OCI-LY3 (cell line): ENCODE results near the gene CHAD.
"Not testable (repeated sequence)": the region's sequence is repeated elsewhere in the genome, so short reads cannot be mapped to it uniquely, and the experiment has no call there.

Experiments
- H2AFZ ChIP-seq: fragments of 200-600, 300-600 bp; shearing (Covaris generic); 2 replicates; pipeline ENCODE4 v1.6.0; 2014; ENCODE audit warnings: antibody characterized with exemption, low read depth, low read length
- H3K27ac ChIP-seq: fragments of 200-600, 300-600 bp; sonication (generic); 2 replicates; pipeline ENCODE4 v1.5.1; 2014; ENCODE audit warnings: mild to moderate bottlenecking, low read length, moderate library complexity, mixed read lengths
- H3K27me3 ChIP-seq: fragments of 200-600, 300-600 bp; sonication (generic); 2 replicates; pipeline ENCODE4 v1.6.1; 2014; ENCODE audit warnings: low read depth, low read length, mixed read lengths
- H3K36me3 ChIP-seq: fragments of 200-600, 300-600 bp; sonication (generic); replicated peaks from 2 replicates; pipeline ENCODE3; 2014; ENCODE audit warnings: low read depth, low read length, mixed read lengths
- H3K4me1 ChIP-seq: fragments of 300-600, 200-600 bp; sonication (generic); 2 replicates; pipeline ENCODE4 v1.6.1; 2014; ENCODE audit warnings: low read length, mixed read lengths
- H3K4me2 ChIP-seq: fragments of 200-600, 300-600 bp; sonication (generic); 2 replicates; pipeline ENCODE4 v1.6.1; 2014; ENCODE audit warnings: low read length, mixed read lengths
- H3K4me3 ChIP-seq: fragments of 300-600, 200-600 bp; sonication (generic); 2 replicates; pipeline ENCODE4 v1.5.1; 2014; ENCODE audit warnings: antibody characterized with exemption, mild to moderate bottlenecking, low read length, moderate library complexity
- H3K79me2 ChIP-seq: fragments of 300-600, 200-600 bp; shearing (Covaris generic); 2 replicates; pipeline ENCODE4 v1.6.1; 2014; ENCODE audit warnings: mild to moderate bottlenecking, low read length, mixed read lengths
- H3K9ac ChIP-seq: fragments of 300-600, 200-600 bp; shearing (Covaris generic); 2 replicates; pipeline ENCODE4 v1.6.0; 2014; ENCODE audit warnings: mild to moderate bottlenecking, low read length, moderate library complexity
- H3K9me3 ChIP-seq: fragments of 200-600, 300-600 bp; shearing (Covaris generic); 2 replicates; pipeline ENCODE4 v1.6.1; 2014; ENCODE audit warnings: low read length, mixed read lengths; ENCODE audit not compliant: insufficient read depth
- H4K20me1 ChIP-seq: fragments of 200-600, 300-600 bp; sonication (generic); 2 replicates; pipeline ENCODE4 v1.6.1; 2016; ENCODE audit warnings: low read length, mixed read lengths; ENCODE audit not compliant: insufficient read depth
- EZH2phosphoT487 ChIP-seq: fragments of 200-600 bp; shearing (Covaris generic); IDR thresholded peaks from 2 replicates; pipeline ENCODE4 v1.6.1; 2018; ENCODE audit warnings: antibody characterized with exemption, mixed run types, low read depth
- TF ChIP-seq, protein P1 (sequence below): fragments of 200-600, 300-600 bp; sonication (generic); IDR thresholded peaks from 2 replicates; pipeline ENCODE4 v1.5.1; 2014; ENCODE audit warnings: antibody characterized with exemption, low read length, low read depth

CHAD gene

DNA sequence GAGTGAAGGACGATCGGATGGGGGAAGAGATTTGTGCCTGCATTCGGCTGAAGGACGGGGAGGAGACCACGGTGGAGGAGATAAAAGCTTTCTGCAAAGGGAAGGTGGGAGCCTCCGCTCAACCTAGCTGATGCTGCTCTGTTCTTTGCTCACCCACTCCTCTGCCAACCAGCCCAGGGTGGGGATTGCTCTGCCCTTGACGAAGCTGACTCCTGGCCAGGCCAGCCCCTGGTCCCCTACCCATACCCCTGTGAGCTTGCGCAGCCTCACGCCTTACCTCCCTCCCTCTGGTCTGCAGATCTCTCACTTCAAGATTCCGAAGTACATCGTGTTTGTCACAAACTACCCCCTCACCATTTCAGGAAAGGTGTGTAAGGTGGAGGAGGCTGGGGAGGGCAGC, 5.2 kb upstream of the CHAD start:
- Histone ChIP-seq H3K27ac (no peak overlapping the region), H3K4me3 (no peak overlapping the region), H3K79me2 (no peaks in the 10 kb centered on the region), H2AFZ (no peak overlapping the region), H3K4me1 (peaks cover 10% of the 10 kb centered on the region; the same call in 1 of the 2 replicates), H4K20me1 (no peaks in the 10 kb centered on the region), H3K9me3 (no peaks in the 10 kb centered on the region), H3K4me2 (no peak overlapping the region), H3K36me3 (no peaks in the 10 kb centered on the region), H3K9ac (no peak overlapping the region), H3K27me3 (no peaks in the 10 kb centered on the region)
- TF ChIP-seq, protein P1, sequence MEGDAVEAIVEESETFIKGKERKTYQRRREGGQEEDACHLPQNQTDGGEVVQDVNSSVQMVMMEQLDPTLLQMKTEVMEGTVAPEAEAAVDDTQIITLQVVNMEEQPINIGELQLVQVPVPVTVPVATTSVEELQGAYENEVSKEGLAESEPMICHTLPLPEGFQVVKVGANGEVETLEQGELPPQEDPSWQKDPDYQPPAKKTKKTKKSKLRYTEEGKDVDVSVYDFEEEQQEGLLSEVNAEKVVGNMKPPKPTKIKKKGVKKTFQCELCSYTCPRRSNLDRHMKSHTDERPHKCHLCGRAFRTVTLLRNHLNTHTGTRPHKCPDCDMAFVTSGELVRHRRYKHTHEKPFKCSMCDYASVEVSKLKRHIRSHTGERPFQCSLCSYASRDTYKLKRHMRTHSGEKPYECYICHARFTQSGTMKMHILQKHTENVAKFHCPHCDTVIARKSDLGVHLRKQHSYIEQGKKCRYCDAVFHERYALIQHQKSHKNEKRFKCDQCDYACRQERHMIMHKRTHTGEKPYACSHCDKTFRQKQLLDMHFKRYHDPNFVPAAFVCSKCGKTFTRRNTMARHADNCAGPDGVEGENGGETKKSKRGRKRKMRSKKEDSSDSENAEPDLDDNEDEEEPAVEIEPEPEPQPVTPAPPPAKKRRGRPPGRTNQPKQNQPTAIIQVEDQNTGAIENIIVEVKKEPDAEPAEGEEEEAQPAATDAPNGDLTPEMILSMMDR = no peak
- no peak for TF ChIP-seq EZH2phosphoT487

DNA sequence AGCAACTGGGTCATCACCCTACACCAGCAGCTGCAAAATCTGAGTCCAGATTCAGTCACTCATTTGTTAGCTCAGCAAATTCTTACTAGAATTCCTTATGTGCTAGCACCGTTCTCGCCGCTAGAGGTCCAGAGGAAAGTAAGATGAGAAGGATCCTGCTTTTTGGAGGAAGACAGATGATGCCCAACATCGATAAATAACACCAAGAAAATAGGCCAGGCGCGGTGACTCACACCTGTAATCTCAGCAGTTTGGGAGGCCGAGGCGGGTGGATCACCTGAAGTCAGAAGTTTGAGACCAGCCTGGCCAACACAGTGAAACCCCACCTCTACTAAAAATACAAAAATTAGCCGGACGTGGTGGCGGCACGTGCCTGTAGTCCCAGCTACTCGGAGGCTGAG, 4.1 kb upstream of the CHAD start:
- H3K4me1 ChIP-seq, H3K4me3 ChIP-seq, H3K36me3 ChIP-seq, H3K9ac ChIP-seq, H3K27ac ChIP-seq, H3K79me2 ChIP-seq, H3K27me3 ChIP-seq, H4K20me1 ChIP-seq, H2AFZ ChIP-seq, H3K9me3 ChIP-seq, H3K4me2 ChIP-seq: not testable (repeated sequence)

DNA sequence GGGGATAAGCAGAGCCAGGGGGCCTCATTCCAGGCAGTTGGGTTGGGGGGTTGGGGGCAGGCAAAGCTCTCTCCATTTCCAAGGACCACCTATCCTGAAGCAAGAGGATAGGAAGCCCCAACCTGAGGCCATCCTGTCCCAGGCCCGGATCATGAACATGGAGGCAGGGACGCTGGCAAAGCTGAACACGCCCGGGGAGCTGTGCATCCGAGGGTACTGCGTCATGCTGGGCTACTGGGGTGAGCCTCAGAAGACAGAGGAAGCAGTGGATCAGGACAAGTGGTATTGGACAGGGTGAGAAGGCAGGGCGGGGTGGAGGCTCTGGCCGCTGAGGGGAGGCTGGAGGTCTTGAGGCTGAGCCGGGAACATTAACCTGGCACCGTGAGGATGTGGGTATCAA, 3.6 kb upstream of the CHAD start:
- H3K36me3 ChIP-seq = no peaks in the 10 kb centered on the region
- TF ChIP-seq, protein P1 = no peak
- TF ChIP-seq EZH2phosphoT487 = no peak

DNA sequence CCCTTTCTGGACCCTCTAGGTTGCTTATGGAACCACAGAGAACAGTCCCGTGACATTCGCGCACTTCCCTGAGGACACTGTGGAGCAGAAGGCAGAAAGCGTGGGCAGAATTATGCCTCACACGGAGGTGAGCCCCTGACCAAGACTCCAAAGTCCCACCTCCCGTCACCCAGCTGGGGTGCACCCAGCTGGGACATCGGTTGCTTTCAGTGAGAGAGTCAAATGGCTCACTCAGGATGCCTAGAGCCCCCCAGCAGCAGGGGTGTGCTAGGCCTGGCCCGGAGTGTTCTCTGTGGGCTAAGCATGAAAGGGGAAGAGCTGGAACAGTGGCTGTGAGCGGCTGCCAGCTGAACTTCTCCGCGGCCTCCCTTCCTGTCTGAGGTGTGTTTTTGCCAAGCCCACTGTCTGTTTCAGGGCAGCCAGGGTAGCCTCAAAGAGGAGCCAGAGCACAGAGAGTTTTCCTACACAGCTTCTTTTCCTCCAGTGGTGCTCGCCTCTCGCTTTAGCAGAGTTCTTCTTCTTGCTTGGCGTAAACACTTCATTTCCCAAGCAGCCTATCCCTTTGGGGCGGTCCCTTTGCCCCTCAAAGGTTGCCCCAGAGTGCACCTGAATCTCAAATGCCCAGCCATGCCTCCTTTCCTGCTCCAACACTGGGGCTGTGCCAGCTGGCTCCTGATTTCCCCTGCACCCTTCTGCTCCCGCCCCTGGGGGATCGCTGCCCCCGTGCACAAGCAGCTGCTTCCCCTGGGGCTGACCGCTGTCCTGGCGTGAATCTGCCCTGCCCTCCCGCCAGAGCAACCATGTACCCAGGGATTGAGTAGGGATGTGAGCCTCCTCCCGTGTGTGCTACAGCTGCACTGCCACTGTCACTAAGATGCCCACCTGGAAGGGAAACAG, 2.6 kb upstream of the CHAD start:
- Histone ChIP-seq H3K27ac (no peak overlapping the region), H3K27me3 (no peaks in the 10 kb centered on the region), H2AFZ (no peak overlapping the region), H3K79me2 (no peaks in the 10 kb centered on the region), H3K4me3 (no peak overlapping the region), H3K36me3 (no peaks in the 10 kb centered on the region), H4K20me1 (no peaks in the 10 kb centered on the region), H3K9me3 (no peaks in the 10 kb centered on the region), H3K4me1 (no peaks in the 10 kb centered on the region), H3K9ac (no peak overlapping the region), H3K4me2 (no peak overlapping the region)
- TF ChIP-seq EZH2phosphoT487 = no peak
- TF ChIP-seq, protein P1 = no peak

More for the DNA sequence above, 3.6 kb upstream of the CHAD start:
- H2AFZ ChIP-seq = no peak overlapping the region
- H3K9ac ChIP-seq = no peak overlapping the region
- H3K4me1 ChIP-seq = no peaks in the 10 kb centered on the region
- no peaks in the 10 kb centered on the region for H3K27me3 ChIP-seq
- H4K20me1 ChIP-seq = no peaks in the 10 kb centered on the region
- no peak overlapping the region for H3K27ac ChIP-seq
- no peak overlapping the region for H3K4me2 ChIP-seq
- no peaks in the 10 kb centered on the region for H3K9me3 ChIP-seq
- H3K4me3 ChIP-seq = no peak overlapping the region
- H3K79me2 ChIP-seq = no peaks in the 10 kb centered on the region
